HG03103 (cell line): ENCODE data around the gene OMP.
A peak's percentile ranks its signal among the peaks of the same experiment; 100 is the strongest.
"Not testable (repeated sequence)": the region's sequence is repeated elsewhere in the genome, so short reads cannot be mapped to it uniquely, and the experiment has no call there.

Experiments
- ATAC-seq: cut with Tn5 transposase; IDR thresholded peaks from one replicate; pipeline ENCODE4 v1.9.1; 2021; ENCODE audit warnings: low read depth; ENCODE audit not compliant: unreplicated experiment

OMP gene

GRCh38 chr11:77084581-77085191 lies 18.0 kb upstream of the OMP start:
- ATAC-seq: no peak

GRCh38 chr11:77085652-77086051 lies 17.0 kb upstream of the OMP start:
- no peak for ATAC-seq

- ATAC-seq: no peak
These were observed 15.8 kb upstream of the OMP start for GRCh38 chr11:77086521-77087472.

GRCh38 chr11:77087723-77088225 lies 14.9 kb upstream of the OMP start:
- no peak for ATAC-seq

GRCh38 chr11:77088236-77089003 lies 14.2 kb upstream of the OMP start:
- ATAC-seq: no peak

GRCh38 chr11:77089004-77089545 lies 13.6 kb upstream of the OMP start:
- ATAC-seq: no peak

- ATAC-seq: no peak
These were observed 12.6 kb upstream of the OMP start for GRCh38 chr11:77090046-77090372.

GRCh38 chr11:77090373-77091111 lies 12.1 kb upstream of the OMP start:
- ATAC-seq: no peak

GRCh38 chr11:77091146-77091940 lies 11.3 kb upstream of the OMP start:
- ATAC-seq: peak; percentile 76

- no peak for ATAC-seq
These were observed 10.3 kb upstream of the OMP start for GRCh38 chr11:77092382-77092781.

- no peak for ATAC-seq
These were observed 9.4 kb upstream of the OMP start for GRCh38 chr11:77093056-77093891.

- ATAC-seq: no peak
These were observed 8.4 kb upstream of the OMP start for GRCh38 chr11:77093987-77094840.

- no peak for ATAC-seq
These were observed 7.7 kb upstream of the OMP start for GRCh38 chr11:77094841-77095365.

GRCh38 chr11:77095551-77096490 lies 6.8 kb upstream of the OMP start:
- ATAC-seq: no peak

- no peak for ATAC-seq
These were observed 6.0 kb upstream of the OMP start for GRCh38 chr11:77096591-77097019.

GRCh38 chr11:77097180-77097579 lies 5.5 kb upstream of the OMP start:
- ATAC-seq: not testable (repeated sequence)
